NCI-H69 (cell line): ENCODE measurements around the gene SLC28A3.

ENCODE experiments used
- DNase-seq: peaks from one replicate; lab custom pipeline; 2025; lab: John Stamatoyannopoulos, UW

The SLC28A3 gene

DNA sequence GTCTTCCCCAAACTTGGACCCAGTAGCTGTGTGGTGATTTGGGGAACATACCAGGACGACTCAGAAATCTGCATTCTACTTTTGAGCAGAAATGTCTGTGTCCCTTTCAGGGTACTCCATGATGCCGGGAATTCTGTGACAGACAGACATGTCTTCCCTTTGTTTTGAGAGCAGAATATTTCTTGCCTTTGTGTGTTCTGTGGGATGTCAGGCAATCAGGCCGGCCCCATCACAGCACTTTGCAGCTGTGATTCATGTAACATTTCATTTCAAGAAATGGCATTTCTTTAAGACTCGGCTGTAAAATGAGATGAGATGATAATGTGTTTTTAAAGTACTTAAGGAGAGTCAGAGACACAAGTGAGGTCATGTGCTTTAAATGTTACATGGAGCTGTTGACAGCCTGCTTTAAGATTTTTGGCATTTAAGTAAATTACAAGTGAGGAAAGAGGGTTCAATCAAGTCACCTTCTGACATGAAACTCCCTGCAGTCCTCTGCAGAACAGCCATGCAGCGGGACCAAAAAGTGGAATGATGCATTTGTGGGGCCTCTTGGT, 98.7 kb downstream of the SLC28A3 start:
- DNase-seq: no peak

DNA sequence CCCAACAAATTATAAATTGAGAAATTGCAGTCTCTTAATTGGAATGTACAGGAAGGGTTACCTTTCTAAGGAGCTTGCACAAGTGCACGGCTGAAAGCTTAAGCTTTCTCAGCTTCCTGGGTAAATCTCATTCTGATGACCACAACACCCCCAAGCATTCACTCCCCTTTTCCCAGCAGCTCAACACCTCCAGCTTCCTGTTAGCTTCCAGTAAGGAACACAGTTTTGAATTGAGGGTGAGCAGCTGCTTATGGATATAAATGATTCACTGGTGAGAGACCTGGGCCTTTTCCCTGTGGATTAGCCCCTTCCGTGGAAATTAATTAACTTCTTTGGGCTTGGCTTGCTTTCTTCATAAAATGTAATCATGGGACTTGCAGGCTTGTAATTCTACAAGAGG, 101.2 kb downstream of the SLC28A3 start:
- no peak for DNase-seq

DNA sequence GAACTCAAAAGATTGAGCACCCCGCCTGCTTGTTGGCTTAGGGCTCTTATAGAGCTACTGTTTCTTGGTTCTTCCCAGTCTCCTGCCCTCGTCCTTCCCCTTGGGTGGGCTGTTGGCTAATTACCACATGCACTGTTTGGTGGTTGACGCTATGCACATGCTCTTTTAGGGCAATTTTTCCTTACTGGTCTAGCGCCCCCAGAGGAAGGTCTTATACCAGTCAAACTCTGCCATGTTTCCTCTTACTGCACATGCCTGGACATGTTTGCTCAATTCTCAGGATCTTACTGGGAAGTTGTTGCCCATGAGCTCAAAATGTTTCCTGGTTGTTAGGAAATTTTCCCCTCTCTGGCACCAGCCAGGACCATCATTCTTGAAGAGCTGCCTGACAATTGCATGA, 101.9 kb downstream of the SLC28A3 start:
- peak; percentile 29 for DNase-seq

DNA sequence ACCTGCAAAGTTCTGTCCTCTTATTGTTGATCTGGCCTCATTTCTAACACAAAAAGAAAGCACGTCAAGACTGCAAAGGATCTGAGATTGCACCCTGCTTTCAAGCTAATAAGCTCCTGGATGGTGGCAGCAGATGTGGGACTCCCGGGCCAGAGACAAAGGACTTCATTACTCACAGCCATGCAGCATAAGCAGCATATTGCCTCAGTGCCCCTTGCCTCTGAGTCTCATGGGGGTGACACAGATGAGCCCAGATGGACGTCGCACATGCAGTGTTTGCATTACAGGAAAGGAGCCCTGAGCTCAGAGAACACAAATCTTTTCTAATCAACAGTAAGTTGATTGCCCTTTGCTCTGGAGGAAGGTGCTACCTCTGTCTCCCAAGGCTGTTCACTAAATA, 105.0 kb downstream of the SLC28A3 start:
- DNase-seq: no peak

DNA sequence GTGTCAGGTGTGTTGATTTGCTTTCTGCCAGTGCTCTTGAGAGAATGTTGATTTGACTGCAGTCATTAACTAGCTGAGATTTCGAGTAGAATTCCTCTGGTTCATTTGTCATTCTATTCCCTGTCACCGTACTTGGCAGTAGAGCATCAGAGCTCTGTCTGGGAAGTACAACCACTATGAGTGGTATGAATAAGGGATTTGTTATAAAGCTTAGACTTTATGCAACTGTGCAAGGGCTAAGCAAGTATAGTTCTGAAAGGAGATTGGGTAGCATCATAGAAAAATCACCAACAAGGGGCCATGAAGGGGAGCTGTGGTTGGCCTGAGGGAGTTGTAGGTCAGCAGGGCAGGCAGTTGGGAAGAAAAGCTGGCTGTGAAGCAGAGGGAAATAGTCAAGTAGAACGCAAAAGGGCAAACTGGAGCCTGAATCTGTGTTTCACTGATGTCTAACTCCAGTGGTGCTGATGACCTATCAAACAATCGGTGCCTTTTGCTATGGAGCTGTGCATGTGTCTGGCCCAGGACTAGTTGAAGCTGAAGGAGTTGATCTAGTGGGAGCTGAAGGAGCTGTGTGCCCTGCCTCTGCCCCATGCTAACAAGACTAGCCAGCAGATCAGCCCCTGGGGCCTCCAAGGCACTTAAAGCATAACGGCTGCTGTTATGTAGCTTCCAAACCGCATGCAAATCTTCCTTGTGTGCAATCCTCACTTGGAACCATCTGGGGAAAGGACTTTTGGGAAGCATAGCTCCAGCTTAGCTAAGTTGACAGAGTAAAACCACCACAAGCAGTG, 110.0 kb downstream of the SLC28A3 start:
- no peak for DNase-seq

DNA sequence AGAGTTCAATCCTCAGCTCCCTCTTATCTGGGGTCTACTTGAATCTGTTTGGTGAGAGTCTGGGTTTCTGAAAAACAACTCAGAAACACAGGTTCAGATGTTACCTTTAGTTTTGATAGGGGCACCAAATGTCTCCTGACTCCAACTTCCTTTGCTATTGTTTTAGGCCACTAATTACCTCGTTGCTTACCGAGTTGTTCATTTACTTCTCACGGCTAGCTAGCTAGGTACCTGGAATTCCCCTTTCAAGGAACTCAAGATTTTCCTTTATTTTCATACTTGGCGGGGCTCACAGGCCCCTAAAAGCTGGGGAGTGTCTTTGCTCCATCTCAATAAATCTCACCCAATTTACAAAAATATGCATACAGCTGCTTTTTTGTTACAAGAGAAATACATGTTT, 111.4 kb downstream of the SLC28A3 start:
- no peak for DNase-seq

DNA sequence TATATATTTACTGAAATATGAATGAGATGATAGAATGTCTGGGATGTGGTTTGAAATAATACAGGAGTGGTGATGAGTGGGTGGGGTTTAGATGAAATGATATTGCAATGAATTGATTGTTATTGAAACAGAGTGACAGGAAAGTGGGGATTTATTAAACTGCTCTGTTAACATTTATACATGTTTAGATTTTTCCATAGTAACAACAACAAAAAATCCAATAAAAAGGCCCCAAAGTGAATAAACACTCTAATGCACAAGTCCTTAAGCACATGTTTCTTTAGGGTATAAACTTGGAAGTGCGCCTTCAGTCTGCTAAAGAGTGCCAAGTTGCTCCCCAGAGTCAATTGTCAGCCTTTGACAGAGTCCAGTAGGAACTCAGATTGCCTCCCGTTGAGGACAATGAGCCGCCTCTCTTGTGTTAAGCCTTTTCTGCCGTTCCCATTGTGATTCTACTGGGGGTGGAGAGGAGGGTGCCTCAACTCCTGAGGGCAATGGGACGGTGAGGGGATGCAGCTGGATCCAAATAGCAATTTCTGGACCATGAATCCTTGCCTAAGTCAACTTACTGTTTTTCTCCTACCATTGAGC, 112.3 kb downstream of the SLC28A3 start:
- DNase-seq: no peak

DNA sequence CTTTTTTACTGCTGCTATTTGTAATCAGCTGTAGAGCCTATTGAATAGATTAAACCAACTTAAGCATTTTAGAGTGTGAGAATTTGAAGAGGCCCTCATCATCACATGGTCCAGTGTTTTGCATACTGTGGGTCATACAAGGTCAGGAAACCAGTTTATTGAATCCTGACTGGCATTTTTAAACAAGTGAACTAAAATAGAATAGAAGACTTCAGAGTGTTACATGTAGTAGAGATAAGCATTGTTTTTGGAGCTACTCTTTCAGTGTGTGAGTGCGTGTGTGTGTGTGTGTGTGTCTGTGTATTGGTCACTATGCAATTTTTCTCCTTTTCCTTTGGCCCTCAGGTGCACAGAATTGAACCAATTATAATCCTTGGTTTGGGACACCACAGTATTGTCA, 114.4 kb downstream of the SLC28A3 start:
- no peak for DNase-seq
